Brain microvascular endothelial cell (primary cell): ENCODE results near the gene KIFAP3.
A peak's percentile ranks its signal among the peaks of the same experiment; 100 is the strongest.
"Not testable (repeated sequence)": the region's sequence is repeated elsewhere in the genome, so short reads cannot be mapped to it uniquely, and the experiment has no call there.

ENCODE experiments used
- DNase-seq: peaks from one replicate; pipeline ENCODE4 v3.0.0-alpha.2; 2020
- H3K27ac ChIP-seq: fragments of 250-450 bp; sonication (Bioruptor Pico); 2 replicates; pipeline ENCODE4 v1.5.1; 2020; ENCODE audit warnings: mild to moderate bottlenecking, moderate library complexity
- H3K27me3 ChIP-seq: fragments of 250-450 bp; sonication (Bioruptor Pico); replicated peaks from 2 replicates; pipeline ENCODE4 v1.5.1; 2020; ENCODE audit warnings: mild to moderate bottlenecking
- H3K36me3 ChIP-seq: fragments of 250-450 bp; sonication (Bioruptor Pico); replicated peaks from 2 replicates; pipeline ENCODE4 v1.5.1; 2020; ENCODE audit warnings: mild to moderate bottlenecking
- H3K4me3 ChIP-seq: 2 replicates; pipeline ENCODE4 v1.5.1; 2011; ENCODE audit warnings: low read depth, mild to moderate bottlenecking, control low read depth, low read length, moderate library complexity
- in situ Hi-C: cut with HindIII; loops from 2 replicates; pipeline ENCODE4 v1.10.0; 2017; ENCODE audit warnings: low sequenced_read_pairs, low pct_ligation_motif_present
- TF ChIP-seq, protein P1 (sequence below): IDR thresholded peaks from 2 replicates; pipeline ENCODE4 v1.5.1; 2011; ENCODE audit warnings: low read depth, mild to moderate bottlenecking, moderate library complexity, low read length, control low read depth, inconsistent platforms; ENCODE audit errors: missing control alignments

KIFAP3 gene

DNA sequence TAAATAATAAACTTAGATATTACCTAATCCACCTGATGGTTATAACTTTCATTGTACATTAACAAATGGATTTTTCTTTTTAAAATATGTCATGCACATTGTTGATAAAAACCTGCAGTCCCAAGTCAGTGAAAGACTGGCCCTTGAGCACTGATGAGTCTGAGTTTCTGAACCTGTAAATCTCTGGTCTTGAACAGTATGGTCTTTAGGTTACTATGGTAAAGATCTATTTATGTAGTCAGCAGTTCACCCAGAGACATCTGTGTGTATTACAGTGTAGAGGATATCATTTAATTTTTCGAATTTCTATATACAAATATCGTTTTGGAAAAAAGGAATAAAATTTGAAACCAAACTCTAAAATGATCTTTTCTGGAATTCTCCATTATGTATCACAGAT, 150.4 kb downstream of the KIFAP3 start:
- H3K36me3 ChIP-seq: no peaks in the 10 kb centered on the region
- H3K27ac ChIP-seq: no peak overlapping the region
- in situ Hi-C loops: no loop called here
- TF ChIP-seq, protein P1, sequence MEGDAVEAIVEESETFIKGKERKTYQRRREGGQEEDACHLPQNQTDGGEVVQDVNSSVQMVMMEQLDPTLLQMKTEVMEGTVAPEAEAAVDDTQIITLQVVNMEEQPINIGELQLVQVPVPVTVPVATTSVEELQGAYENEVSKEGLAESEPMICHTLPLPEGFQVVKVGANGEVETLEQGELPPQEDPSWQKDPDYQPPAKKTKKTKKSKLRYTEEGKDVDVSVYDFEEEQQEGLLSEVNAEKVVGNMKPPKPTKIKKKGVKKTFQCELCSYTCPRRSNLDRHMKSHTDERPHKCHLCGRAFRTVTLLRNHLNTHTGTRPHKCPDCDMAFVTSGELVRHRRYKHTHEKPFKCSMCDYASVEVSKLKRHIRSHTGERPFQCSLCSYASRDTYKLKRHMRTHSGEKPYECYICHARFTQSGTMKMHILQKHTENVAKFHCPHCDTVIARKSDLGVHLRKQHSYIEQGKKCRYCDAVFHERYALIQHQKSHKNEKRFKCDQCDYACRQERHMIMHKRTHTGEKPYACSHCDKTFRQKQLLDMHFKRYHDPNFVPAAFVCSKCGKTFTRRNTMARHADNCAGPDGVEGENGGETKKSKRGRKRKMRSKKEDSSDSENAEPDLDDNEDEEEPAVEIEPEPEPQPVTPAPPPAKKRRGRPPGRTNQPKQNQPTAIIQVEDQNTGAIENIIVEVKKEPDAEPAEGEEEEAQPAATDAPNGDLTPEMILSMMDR: no peak
- H3K27me3 ChIP-seq: no peaks in the 10 kb centered on the region
- no peak for DNase-seq
- no peak overlapping the region for H3K4me3 ChIP-seq

DNA sequence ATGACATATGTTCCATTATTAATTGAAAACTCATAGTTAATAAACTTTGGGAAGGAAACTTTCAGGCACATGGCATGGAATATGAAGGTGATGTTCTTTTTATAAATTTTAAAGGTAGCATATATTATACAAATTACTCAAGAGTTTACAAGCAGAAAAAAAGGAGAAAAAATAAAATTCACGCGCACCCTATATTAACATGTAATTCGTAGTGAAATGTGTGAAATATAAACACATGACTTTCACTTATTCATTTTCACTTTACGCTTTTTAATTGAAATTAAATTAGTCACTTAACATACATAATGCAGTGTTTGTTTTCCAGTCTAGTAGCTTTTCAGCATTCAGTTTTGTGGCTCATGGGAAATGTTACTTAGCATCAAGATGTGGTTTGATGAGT, 153.4 kb downstream of the KIFAP3 start:
- DNase-seq: no peak
- H3K4me3 ChIP-seq: no peak overlapping the region
- no peaks in the 10 kb centered on the region for H3K36me3 ChIP-seq
- TF ChIP-seq, protein P1: no peak
- in situ Hi-C loops: no loop called here
- no peak overlapping the region for H3K27ac ChIP-seq
- no peaks in the 10 kb centered on the region for H3K27me3 ChIP-seq

DNA sequence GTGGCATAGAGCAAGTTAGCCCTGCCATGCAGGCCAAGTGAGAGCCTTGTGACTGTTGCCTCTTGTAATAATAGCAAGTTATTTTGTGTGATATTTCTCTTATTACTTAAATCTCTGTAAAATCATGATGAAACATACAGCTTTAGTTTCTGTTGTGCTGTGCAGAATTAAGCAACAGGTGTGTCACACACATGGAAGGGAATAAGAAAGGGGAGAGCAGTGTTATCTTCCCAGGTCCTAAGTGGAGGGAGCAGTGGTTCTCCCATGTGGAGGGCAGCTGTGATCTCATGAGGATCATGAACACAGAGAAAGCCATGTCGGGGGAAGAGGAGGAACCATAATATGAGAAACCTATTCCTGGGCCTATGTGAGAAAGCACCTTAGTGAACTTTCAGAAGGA, 155.6 kb downstream of the KIFAP3 start:
- TF ChIP-seq, protein P1: no peak
- in situ Hi-C loops: no loop called here
- Histone ChIP-seq H3K4me3 (no peak overlapping the region), H3K27me3 (no peaks in the 10 kb centered on the region), H3K27ac (no peak overlapping the region), H3K36me3 (no peaks in the 10 kb centered on the region)
- DNase-seq: no peak

DNA sequence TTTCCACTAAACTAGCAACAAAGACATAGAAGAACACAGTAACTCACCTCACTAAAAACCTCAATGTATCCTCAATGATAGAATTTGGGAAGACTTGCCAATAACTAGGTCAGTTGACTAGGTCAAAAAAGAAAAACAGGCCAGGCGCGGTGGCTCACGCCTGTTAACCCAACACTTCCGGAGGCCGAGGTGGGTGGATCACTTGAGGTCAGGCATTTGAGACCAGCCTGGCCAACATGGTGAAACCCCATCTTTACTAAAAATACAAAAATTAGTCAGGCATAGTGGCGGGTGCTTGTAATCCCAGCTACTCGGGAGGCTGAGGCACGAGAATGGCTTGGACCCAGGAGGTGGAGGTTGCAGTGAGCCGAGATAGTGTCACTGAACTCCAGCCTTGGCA, 156.3 kb downstream of the KIFAP3 start:
- H3K27me3 ChIP-seq, H3K27ac ChIP-seq, H3K36me3 ChIP-seq, H3K4me3 ChIP-seq, in situ Hi-C loops, DNase-seq: not testable (repeated sequence)

DNA sequence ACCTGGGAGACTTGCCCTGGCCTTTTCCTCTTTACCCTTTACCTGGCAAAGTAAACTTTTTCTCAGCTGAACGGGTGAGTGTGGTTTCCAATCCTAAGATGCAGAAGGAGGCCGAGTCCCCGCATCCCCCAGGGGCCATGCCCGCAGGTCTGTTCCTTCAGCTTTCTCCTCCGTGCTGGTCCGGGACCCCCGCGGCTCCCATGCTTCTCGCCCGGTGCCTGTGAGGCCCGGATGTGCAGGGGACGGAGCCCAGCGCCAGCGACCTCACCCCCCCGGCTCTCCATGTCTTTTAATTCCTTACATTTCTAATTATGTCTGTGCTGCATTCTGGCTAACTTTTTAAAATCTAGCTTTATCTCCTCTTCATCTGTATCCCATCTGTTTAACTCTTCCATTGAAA, 159.3 kb downstream of the KIFAP3 start:
- no peak overlapping the region for H3K27ac ChIP-seq
- peak overlapping the region; percentile 42 for H3K4me3 ChIP-seq
- DNase-seq: no peak
- TF ChIP-seq, protein P1: no peak
- H3K36me3 ChIP-seq: no peaks in the 10 kb centered on the region
- no peaks in the 10 kb centered on the region for H3K27me3 ChIP-seq
- in situ Hi-C loops: no loop called here

DNA sequence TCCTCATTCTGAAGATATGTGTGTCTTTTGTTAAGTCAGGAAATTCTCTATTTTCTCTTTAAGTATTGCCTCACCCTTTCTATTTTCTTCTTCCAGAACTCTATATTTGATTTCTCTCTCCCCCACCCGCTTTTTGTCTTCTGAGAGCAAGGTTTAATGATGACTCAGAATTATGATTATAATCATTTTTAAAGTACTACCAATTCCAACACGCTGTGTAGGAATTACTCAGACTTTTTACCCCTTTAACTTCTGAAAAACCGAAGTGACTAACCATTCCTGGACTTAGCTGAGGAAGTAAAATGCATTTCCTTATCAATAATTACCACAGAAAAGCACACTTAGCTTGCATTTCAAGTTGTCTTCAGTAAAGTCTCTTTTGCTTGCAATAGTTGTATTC, 160.0 kb downstream of the KIFAP3 start:
- TF ChIP-seq, protein P1: no peak
- in situ Hi-C loops: no loop called here
- H3K27me3 ChIP-seq: no peaks in the 10 kb centered on the region
- no peaks in the 10 kb centered on the region for H3K36me3 ChIP-seq
- H3K27ac ChIP-seq: no peak overlapping the region
- peak; percentile 22 for DNase-seq
- H3K4me3 ChIP-seq: no peak overlapping the region
